ENCODE measurements around the gene NFIB. TPM values are rescaled to one million over a fixed set of nuclear protein-coding genes. Genes with fewer than 3 reads are reported as not detected.

The NFIB gene
- total and polyA plus RNA-seq, 10 of the 15 experiments (the other 5 are each of a cell fraction or from before 2014, with no cell fraction given), result under 0.01 to 0.19 (median 0.05) TPM; not detected in 3

- Histone ChIP-seq H4K20me1 (ENCODE audit: control insufficient read depth, insufficient read depth) (no peaks in the 10 kb centered on the region), H3K9me3 (replicated peaks; ENCODE audit: control insufficient read depth, insufficient read depth, low read length) (no peaks in the 10 kb centered on the region), H3K4me2 (ENCODE audit: control insufficient read depth, insufficient read depth) (no peak overlapping the region), H3K27ac (ENCODE audit: control insufficient read depth, insufficient read depth) (no peak overlapping the region), H3K36me3 (ENCODE audit: control insufficient read depth in 2 of 2, insufficient read depth in 2 of 2, low read length in 1 of 2) (no peaks in the 10 kb centered on the region), H3K4me3 (no peak overlapping the region), H2AFZ (ENCODE audit: control insufficient read depth, low read depth, low read length) (no peak overlapping the region), H3K9ac (ENCODE audit: control insufficient read depth, insufficient read depth, low read length) (no peak overlapping the region), H3K27me3 (replicated peaks in 1 of 2; ENCODE audit: control insufficient read depth in 2 of 2, insufficient read depth in 2 of 2, low read length in 1 of 2) (no peaks in the 10 kb centered on the region), H3K4me1 (ENCODE audit: control insufficient read depth, insufficient read depth, low read length) (no peaks in the 10 kb centered on the region), H3K79me2 (ENCODE audit: control insufficient read depth, insufficient read depth, low read length) (no peaks in the 10 kb centered on the region)
- ChIA-PET SMC1A (ENCODE audit: uncharacterized antibody, unreplicated experiment) (no interaction called here), POLR2A (no interaction called here), RAD21 (ENCODE audit: unreplicated experiment) (no interaction called here), CTCF (interaction anchor here (0.6 kb wide), 1 partner anchor 317 kb away, joined by 3 read pairs; no protein-coding TSS in a partner anchor)
- intact Hi-C loops (cut with micrococcal nuclease; ENCODE audit: unreplicated experiment), result no loop called here
- BruUV-seq (replicated peaks), result no TSS peak
- DNase-seq (ENCODE audit: low read depth, low spot score) (no peak), FAIRE-seq (no peak), ATAC-seq (no peak)
- in situ Hi-C loops (cut with MboI), result no loop called here
- TF ChIP-seq WRNIP1 (IDR thresholded peaks at IDR 0.05; ENCODE audit: borderline replicate concordance, low read depth, low read length), result no peak
- no peak for TF ChIP-seq HDGF (IDR thresholded peaks at IDR 0.05)
- no peak for TF ChIP-seq ZBTB11 (CRISPR knock-in tag; IDR thresholded peaks at IDR 0.05)
- TF ChIP-seq JUNB (IDR thresholded peaks at IDR 0.05), result no peak
- TF ChIP-seq YBX1 (IDR thresholded peaks at IDR 0.05), result no peak
- TF ChIP-seq CREB1 (IDR thresholded peaks at IDR 0.05; ENCODE audit: low read depth), result no peak
- TF ChIP-seq HCFC1 (IDR thresholded peaks at IDR 0.05; ENCODE audit: low read length), result no peak
- no peak for TF ChIP-seq ZNF384 (IDR thresholded peaks at IDR 0.05; ENCODE audit: borderline replicate concordance, low read depth, low read length)
- no peak for TF ChIP-seq LARP7 (IDR thresholded peaks at IDR 0.05)
- TF ChIP-seq PKNOX1 (IDR thresholded peaks at IDR 0.05), result no peak
- TF ChIP-seq EP300 (IDR thresholded peaks at IDR 0.05; ENCODE audit: borderline replicate concordance in 1 of 2, control insufficient read depth in 1 of 2, low read depth in 2 of 2, low read length in 2 of 2), result no peak
- TF ChIP-seq SUPT20H (IDR thresholded peaks at IDR 0.05; ENCODE audit: borderline replicate concordance, control insufficient read depth, low read depth, low read length), result no peak
- TF ChIP-seq BMI1 (IDR thresholded peaks at IDR 0.05; ENCODE audit: borderline replicate concordance), result no peak
- TF ChIP-seq PAX5 (IDR thresholded peaks at IDR 0.05; ENCODE audit: borderline replicate concordance, low read depth, low read length), result no peak
Measured at GRCh38 chr9:14051419-14051818, 262.5 kb downstream of the NFIB start.

All from GM12878 (cell line).